HepG2 (cell line): ENCODE results near the gene CLEC16A. TPM values are rescaled to one million over a fixed set of nuclear protein-coding genes. Genes with fewer than 3 reads are reported as not detected.

Experiments
- ASH2L ChIP-seq: fragments of 300-600, 200-600 bp; sonication (generic); IDR thresholded peaks from 2 replicates; pipeline ENCODE4 v1.7.0; 2017; ENCODE audit warnings: low read depth, mild to moderate bottlenecking, moderate library complexity, mixed read lengths, low read length; ENCODE audit not compliant: insufficient read length
- ATF1 ChIP-seq: IDR thresholded peaks from 2 replicates; pipeline ENCODE4 v1.6.1; 2016; ENCODE audit warnings: mild to moderate bottlenecking, control low read depth
- BHLHE40 ChIP-seq: IDR thresholded peaks from 2 replicates; pipeline ENCODE4 v1.6.1; 2011; ENCODE audit warnings: low read length, improper control_type of control experiment
- CHD4 ChIP-seq: fragments of 200-600 bp; sonication (generic); IDR thresholded peaks from 2 replicates; pipeline ENCODE4 v1.7.0; 2017; ENCODE audit warnings: mild to moderate bottlenecking, low read length, borderline replicate concordance
- EHMT2 ChIP-seq: fragments of 200-600 bp; sonication (generic); IDR thresholded peaks from 2 replicates; pipeline ENCODE4 v1.7.0; 2017; ENCODE audit warnings: antibody characterized with exemption, low read depth, low read length, borderline replicate concordance
- HES4 ChIP-seq: sonication (generic); formaldehyde crosslinking; IDR thresholded peaks from 2 replicates; pipeline ENCODE4 v1.9.0; 2021; ENCODE audit warnings: mild to moderate bottlenecking, missing genetic modification reagents, borderline replicate concordance
- HOXA5 ChIP-seq: sonication (generic); formaldehyde crosslinking; IDR thresholded peaks from 2 replicates; pipeline ENCODE4 v1.4.0; 2020; ENCODE audit warnings: missing genetic modification reagents
- RBM39 ChIP-seq: fragments of 200-400 bp; formaldehyde crosslinking; IDR thresholded peaks from one replicate; pipeline ENCODE4 v1.6.1; 2018; ENCODE audit warnings: antibody characterized with exemption, mild to moderate bottlenecking, low read depth, low read length; ENCODE audit not compliant: poor library complexity, severe bottlenecking
- TBL1XR1 ChIP-seq: fragments of 150-350 bp; IDR thresholded peaks from 2 replicates; pipeline ENCODE4 v1.6.1; 2014; ENCODE audit warnings: borderline replicate concordance, low read length; ENCODE audit not compliant: partially characterized antibody
- TEAD3 ChIP-seq: optimal IDR thresholded peaks from 2 replicates; pipeline ENCODE3; 2016; ENCODE audit warnings: borderline replicate concordance
- U2AF2 ChIP-seq: fragments of 200-400 bp; formaldehyde crosslinking; IDR thresholded peaks from 2 replicates; pipeline ENCODE4 v1.6.1; 2017; ENCODE audit warnings: low read depth, mild to moderate bottlenecking, low read length
- ZNF143 ChIP-seq: sonication (generic); formaldehyde crosslinking; IDR thresholded peaks from 2 replicates; pipeline ENCODE4 v1.4.0; 2020; ENCODE audit warnings: missing genetic modification reagents
- ZNF713 ChIP-seq: sonication (generic); formaldehyde crosslinking; IDR thresholded peaks from 2 replicates; pipeline ENCODE4 v1.4.0; 2020; ENCODE audit warnings: mild to moderate bottlenecking, missing genetic modification reagents
- ZNF850 ChIP-seq: sonication (generic); formaldehyde crosslinking; conservative IDR thresholded peaks from 2 replicates; pipeline ENCODE4 v1.9.0; 2021; ENCODE audit warnings: mild to moderate bottlenecking, missing genetic modification reagents
- ZSCAN21 ChIP-seq: sonication (generic); formaldehyde crosslinking; IDR thresholded peaks from 2 replicates; pipeline ENCODE4 v1.8.0; 2022; ENCODE audit warnings: mild to moderate bottlenecking, missing genetic modification reagents, moderate library complexity, borderline replicate concordance
- polyA plus RNA-seq, 8 experiments: library from polyadenylated mRNA; depleted of rRNA in 3 of 8; stranded (reverse) in 7 of 8; unstranded in 1 of 8; fragments of >200 nt; fragmentation: Illumina TruSeq in 4 of 8; extraction: Trizol in 4 of 8; gene quantifications; 2 replicates each; pipeline versions ENCODE4 v1.2.1 to v1.2.3, GENCODE V29; 2011 to 2016; ENCODE audit warnings: low read depth in 4 of 8, missing spikeins in 1 of 8, mixed read lengths in 1 of 8; ENCODE audit not compliant: insufficient read depth in 1 of 8
- total RNA-seq, 5 experiments: library from RNA; depleted of rRNA; stranded (reverse); fragments of >200 nt; fragmentation: Illumina TruSeq; extraction: Trizol; gene quantifications; 2 replicates each; pipeline ENCODE4 v1.2.3, GENCODE V29; 2016; ENCODE audit warnings: low read depth in 1 of 5
- TF ChIP-seq, protein P1 (sequence below): sonication (generic); formaldehyde crosslinking; IDR thresholded peaks from 2 replicates; pipeline ENCODE4 v1.8.0; 2022; ENCODE audit warnings: mild to moderate bottlenecking, missing genetic modification reagents, moderate library complexity
- TF ChIP-seq, protein P2 (sequence below): conservative IDR thresholded peaks from 2 replicates; pipeline ENCODE4 v1.6.1; 2018; ENCODE audit warnings: missing genetic modification reagents
- TF ChIP-seq, protein P3 (sequence below): sonication (generic); formaldehyde crosslinking; IDR thresholded peaks from 2 replicates; pipeline ENCODE4 v1.5.0; 2020; ENCODE audit warnings: missing genetic modification reagents
- TF ChIP-seq, protein P4 (sequence below): sonication (generic); formaldehyde crosslinking; IDR thresholded peaks from 2 replicates; pipeline ENCODE4 v1.4.0; 2020; ENCODE audit warnings: mild to moderate bottlenecking, missing genetic modification reagents
- TF ChIP-seq, protein P5 (sequence below): IDR thresholded peaks from 2 replicates; pipeline ENCODE4 v1.6.1; 2012; ENCODE audit warnings: low read depth, low read length, improper control_type of control experiment
- TF ChIP-seq, protein P6 (sequence below): IDR thresholded peaks from 2 replicates; pipeline ENCODE4 v1.6.1; 2016; ENCODE audit warnings: low read depth
- TF ChIP-seq, protein P7 (sequence below): sonication (generic); formaldehyde crosslinking; IDR thresholded peaks from 2 replicates; pipeline ENCODE4 v1.8.0; 2022; ENCODE audit warnings: missing genetic modification reagents, mild to moderate bottlenecking, borderline replicate concordance

CLEC16A gene
- total and polyA plus RNA-seq, 2 of the 13 experiments (the other 11 are each of a cell fraction or from before 2014, with no cell fraction given): 8.5 to 10.3 TPM

DNA sequence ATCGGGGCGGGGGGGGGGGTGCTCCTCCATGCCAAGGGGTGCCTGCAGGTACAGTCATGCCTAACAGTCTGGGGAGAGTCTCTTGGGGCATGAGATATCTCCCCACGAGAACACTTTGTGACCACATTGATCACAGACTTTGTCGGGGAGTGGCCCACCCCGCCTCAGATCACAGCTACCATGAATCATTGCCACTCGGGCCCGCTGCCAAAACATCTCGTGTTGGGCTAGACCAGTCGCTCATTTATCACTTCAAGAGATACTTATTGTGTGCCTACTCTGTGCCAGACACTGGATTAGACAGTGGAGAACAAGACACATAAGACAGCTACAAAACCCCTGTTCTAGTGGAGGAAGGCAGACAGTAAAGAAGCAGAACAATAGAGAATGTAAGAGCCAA is 72.6 kb downstream of the CLEC16A start (continued):
- TF ChIP-seq, protein P1, sequence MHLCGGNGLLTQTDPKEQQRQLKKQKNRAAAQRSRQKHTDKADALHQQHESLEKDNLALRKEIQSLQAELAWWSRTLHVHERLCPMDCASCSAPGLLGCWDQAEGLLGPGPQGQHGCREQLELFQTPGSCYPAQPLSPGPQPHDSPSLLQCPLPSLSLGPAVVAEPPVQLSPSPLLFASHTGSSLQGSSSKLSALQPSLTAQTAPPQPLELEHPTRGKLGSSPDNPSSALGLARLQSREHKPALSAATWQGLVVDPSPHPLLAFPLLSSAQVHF: no peak
- TF ChIP-seq ATF1 (CRISPR knock-in tag): no peak
- no peak for TF ChIP-seq TEAD3 (CRISPR knock-in tag)
- TF ChIP-seq, protein P2, sequence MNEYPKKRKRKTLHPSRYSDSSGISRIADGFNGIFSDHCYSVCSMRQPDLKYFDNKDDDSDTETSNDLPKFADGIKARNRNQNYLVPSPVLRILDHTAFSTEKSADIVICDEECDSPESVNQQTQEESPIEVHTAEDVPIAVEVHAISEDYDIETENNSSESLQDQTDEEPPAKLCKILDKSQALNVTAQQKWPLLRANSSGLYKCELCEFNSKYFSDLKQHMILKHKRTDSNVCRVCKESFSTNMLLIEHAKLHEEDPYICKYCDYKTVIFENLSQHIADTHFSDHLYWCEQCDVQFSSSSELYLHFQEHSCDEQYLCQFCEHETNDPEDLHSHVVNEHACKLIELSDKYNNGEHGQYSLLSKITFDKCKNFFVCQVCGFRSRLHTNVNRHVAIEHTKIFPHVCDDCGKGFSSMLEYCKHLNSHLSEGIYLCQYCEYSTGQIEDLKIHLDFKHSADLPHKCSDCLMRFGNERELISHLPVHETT: no peak
- no peak for TF ChIP-seq HES4 (CRISPR knock-in tag)
- peak; percentile 62 for TF ChIP-seq ASH2L
- TF ChIP-seq, protein P3, sequence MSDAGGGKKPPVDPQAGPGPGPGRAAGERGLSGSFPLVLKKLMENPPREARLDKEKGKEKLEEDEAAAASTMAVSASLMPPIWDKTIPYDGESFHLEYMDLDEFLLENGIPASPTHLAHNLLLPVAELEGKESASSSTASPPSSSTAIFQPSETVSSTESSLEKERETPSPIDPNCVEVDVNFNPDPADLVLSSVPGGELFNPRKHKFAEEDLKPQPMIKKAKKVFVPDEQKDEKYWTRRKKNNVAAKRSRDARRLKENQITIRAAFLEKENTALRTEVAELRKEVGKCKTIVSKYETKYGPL (CRISPR knock-in tag): no peak
- TF ChIP-seq ZSCAN21 (CRISPR knock-in tag): no peak
- TF ChIP-seq, protein P4, sequence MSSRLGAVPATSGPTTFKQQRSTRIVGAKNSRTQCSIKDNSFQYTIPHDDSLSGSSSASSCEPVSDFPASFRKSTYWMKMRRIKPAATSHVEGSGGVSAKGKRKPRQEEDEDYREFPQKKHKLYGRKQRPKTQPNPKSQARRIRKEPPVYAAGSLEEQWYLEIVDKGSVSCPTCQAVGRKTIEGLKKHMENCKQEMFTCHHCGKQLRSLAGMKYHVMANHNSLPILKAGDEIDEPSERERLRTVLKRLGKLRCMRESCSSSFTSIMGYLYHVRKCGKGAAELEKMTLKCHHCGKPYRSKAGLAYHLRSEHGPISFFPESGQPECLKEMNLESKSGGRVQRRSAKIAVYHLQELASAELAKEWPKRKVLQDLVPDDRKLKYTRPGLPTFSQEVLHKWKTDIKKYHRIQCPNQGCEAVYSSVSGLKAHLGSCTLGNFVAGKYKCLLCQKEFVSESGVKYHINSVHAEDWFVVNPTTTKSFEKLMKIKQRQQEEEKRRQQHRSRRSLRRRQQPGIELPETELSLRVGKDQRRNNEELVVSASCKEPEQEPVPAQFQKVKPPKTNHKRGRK (CRISPR knock-in tag): no peak
- TF ChIP-seq ZNF850: no peak
- TF ChIP-seq U2AF2: no peak
- TF ChIP-seq, protein P5, sequence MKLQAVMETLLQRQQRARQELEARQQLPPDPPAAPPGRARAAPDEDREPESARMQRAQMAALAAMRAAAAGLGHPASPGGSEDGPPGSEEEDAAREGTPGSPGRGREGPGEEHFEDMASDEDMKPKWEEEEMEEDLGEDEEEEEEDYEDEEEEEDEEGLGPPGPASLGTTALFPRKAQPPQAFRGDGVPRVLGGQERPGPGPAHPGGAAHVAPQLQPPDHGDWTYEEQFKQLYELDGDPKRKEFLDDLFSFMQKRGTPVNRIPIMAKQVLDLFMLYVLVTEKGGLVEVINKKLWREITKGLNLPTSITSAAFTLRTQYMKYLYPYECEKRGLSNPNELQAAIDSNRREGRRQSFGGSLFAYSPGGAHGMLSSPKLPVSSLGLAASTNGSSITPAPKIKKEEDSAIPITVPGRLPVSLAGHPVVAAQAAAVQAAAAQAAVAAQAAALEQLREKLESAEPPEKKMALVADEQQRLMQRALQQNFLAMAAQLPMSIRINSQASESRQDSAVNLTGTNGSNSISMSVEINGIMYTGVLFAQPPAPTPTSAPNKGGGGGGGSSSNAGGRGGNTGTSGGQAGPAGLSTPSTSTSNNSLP: peak; percentile 14; the same call in 1 of the 2 replicates
- TF ChIP-seq RBM39: no peak
- no peak for TF ChIP-seq ZNF143 (CRISPR knock-in tag)
- no peak for TF ChIP-seq HOXA5
- TF ChIP-seq EHMT2: 0 out of 2 replicates have a peak, but pooled peaks have one; percentile 7
- TF ChIP-seq BHLHE40: peak; percentile 57
- TF ChIP-seq TBL1XR1: no peak
- TF ChIP-seq CHD4: 0 out of 2 replicates have a peak, but pooled peaks have one; percentile 34
- TF ChIP-seq, protein P6, sequence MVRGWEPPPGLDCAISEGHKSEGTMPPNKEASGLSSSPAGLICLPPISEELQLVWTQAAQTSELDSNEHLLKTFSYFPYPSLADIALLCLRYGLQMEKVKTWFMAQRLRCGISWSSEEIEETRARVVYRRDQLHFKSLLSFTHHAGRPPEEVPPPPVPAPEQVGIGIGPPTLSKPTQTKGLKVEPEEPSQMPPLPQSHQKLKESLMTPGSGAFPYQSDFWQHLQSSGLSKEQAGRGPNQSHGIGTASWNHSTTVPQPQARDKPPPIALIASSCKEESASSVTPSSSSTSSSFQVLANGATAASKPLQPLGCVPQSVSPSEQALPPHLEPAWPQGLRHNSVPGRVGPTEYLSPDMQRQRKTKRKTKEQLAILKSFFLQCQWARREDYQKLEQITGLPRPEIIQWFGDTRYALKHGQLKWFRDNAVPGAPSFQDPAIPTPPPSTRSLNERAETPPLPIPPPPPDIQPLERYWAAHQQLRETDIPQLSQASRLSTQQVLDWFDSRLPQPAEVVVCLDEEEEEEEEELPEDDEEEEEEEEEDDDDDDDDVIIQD (CRISPR knock-in tag): no peak
- TF ChIP-seq ZNF713: no peak
- TF ChIP-seq, protein P7, sequence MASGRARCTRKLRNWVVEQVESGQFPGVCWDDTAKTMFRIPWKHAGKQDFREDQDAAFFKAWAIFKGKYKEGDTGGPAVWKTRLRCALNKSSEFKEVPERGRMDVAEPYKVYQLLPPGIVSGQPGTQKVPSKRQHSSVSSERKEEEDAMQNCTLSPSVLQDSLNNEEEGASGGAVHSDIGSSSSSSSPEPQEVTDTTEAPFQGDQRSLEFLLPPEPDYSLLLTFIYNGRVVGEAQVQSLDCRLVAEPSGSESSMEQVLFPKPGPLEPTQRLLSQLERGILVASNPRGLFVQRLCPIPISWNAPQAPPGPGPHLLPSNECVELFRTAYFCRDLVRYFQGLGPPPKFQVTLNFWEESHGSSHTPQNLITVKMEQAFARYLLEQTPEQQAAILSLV: no peak
